K562 (cell line): ENCODE data around the gene SMIM35. TPM values are rescaled to one million over a fixed set of nuclear protein-coding genes. Genes with fewer than 3 reads are reported as not detected.

Source experiments
- ATAC-seq: fragments of 200-7000 bp; cut with Tn5 transposase; 3 replicates; pipeline ENCODE4 v1.9.1; 2020; ENCODE audit warnings: moderate library complexity
- BruUV-seq: library from RNA; stranded (reverse); fragments of 400-500 nt; replicated peaks from 2 replicates; lab custom pipeline; 2021; lab: Mats Ljungman, UMichigan
- CTCF ChIA-PET: fragments of 300-600 bp; formaldehyde crosslinking; extraction: SDS; loops from one replicate; lab custom pipeline; 2021; ENCODE audit warnings: low intra/inter-chr PET ratio; lab: Yijun Ruan, JAX
- POLR2A ChIA-PET: fragments of 300-600, 350-650 bp; sonication (Branson Sonifier 250); formaldehyde crosslinking; extraction: SDS; loops from one replicate; lab custom pipeline; 2021; ENCODE audit warnings: antibody characterized with exemption, inconsistent platforms; lab: Yijun Ruan, JAX
- DNase-seq, 4 experiments: peaks; one replicate each; pipeline versions ENCODE4 v3.0.0 to v3.0.0-alpha.2; 2011 to 2018; ENCODE audit warnings: low spot score in 3 of 4, mixed read lengths in 3 of 4; ENCODE audit errors: extremely low read depth in 1 of 4
- FAIRE-seq: peaks from 2 replicates; lab custom pipeline; 2011; peaks lifted over from hg19 to GRCh38; lab: Jason Lieb, UNC
- H2AFZ ChIP-seq: 2 replicates; pipeline ENCODE4 v1.6.0; 2011; ENCODE audit warnings: low read depth, low read length, control low read depth, inconsistent platforms
- H3K27ac ChIP-seq: fragments of 200-600 bp; 3 replicates; pipeline ENCODE4 v1.8.0; 2011; ENCODE audit warnings: low read depth, mild to moderate bottlenecking, control low read depth, inconsistent platforms, low read length, moderate library complexity, mixed read lengths; ENCODE audit errors: extremely low read depth
- H3K27me3 ChIP-seq, 2 experiments: fragments of 300-600 bp in 1 of 2; 2 replicates in 1 of 2; 3 replicates in 1 of 2; pipeline versions ENCODE4 v1.6.0 to v1.8.0; 2011; ENCODE audit warnings: inconsistent platforms in 2 of 2, low read length in 2 of 2, mild to moderate bottlenecking in 1 of 2, mixed read lengths in 1 of 2, moderate library complexity in 1 of 2; ENCODE audit not compliant: control insufficient read depth in 2 of 2, insufficient read depth in 2 of 2
- H3K36me3 ChIP-seq: fragments of 300-600 bp; 3 replicates; pipeline ENCODE4 v1.8.0; 2011; ENCODE audit warnings: mild to moderate bottlenecking, low read length, inconsistent platforms; ENCODE audit not compliant: control insufficient read depth, insufficient read depth
- H3K4me1 ChIP-seq, 2 experiments: fragments of 200-600 bp in 1 of 2; replicated peaks in 1 of 2; 2 replicates in 1 of 2; 3 replicates in 1 of 2; pipeline versions ENCODE4 v1.5.1 to v1.8.0; 2011; ENCODE audit warnings: inconsistent platforms in 2 of 2, low read length in 2 of 2, mild to moderate bottlenecking in 1 of 2, mixed read lengths in 1 of 2, moderate library complexity in 1 of 2; ENCODE audit not compliant: control insufficient read depth in 2 of 2, insufficient read depth in 2 of 2
- H3K4me2 ChIP-seq: 2 replicates; pipeline ENCODE4 v1.6.1; 2011; ENCODE audit warnings: low read length, control low read depth, inconsistent platforms, mixed read lengths; ENCODE audit not compliant: insufficient read depth
- H3K4me3 ChIP-seq: fragments of 200-600 bp; sonication (generic), shearing (Covaris generic); 2 replicates; pipeline ENCODE4 v1.5.1; 2016; ENCODE audit warnings: control low read depth, inconsistent platforms
- H3K79me2 ChIP-seq: fragments of 200-600 bp; 3 replicates; pipeline ENCODE4 v1.8.0; 2011; ENCODE audit warnings: low read length, inconsistent platforms; ENCODE audit not compliant: control insufficient read depth, insufficient read depth
- H3K9ac ChIP-seq, 2 experiments: 2 replicates each; pipeline versions ENCODE4 v1.6.0 to v1.6.1; 2011; ENCODE audit warnings: low read depth in 2 of 2, low read length in 2 of 2, control low read depth in 1 of 2, inconsistent platforms in 1 of 2, mild to moderate bottlenecking in 1 of 2, mixed read lengths in 1 of 2; ENCODE audit not compliant: insufficient read depth in 1 of 2
- H3K9me1 ChIP-seq: one replicate; pipeline ENCODE4 v1.6.0; 2011; ENCODE audit warnings: inconsistent platforms, mild to moderate bottlenecking, low read length, moderate library complexity; ENCODE audit not compliant: control insufficient read depth, insufficient read depth
- H3K9me3 ChIP-seq: replicated peaks from 2 replicates; pipeline ENCODE4 v1.5.1; 2011; ENCODE audit warnings: low read depth, low read length, inconsistent platforms; ENCODE audit not compliant: control insufficient read depth, insufficient read depth
- H4K20me1 ChIP-seq: replicated peaks from 2 replicates; pipeline ENCODE4 v1.6.1; 2011; ENCODE audit warnings: low read length, inconsistent platforms, mixed read lengths; ENCODE audit not compliant: control insufficient read depth, insufficient read depth
- CAMTA2 ChIP-seq: fragments of 250-450 bp; sonication (Bioruptor Pico); conservative IDR thresholded peaks from 2 replicates; pipeline ENCODE4 v1.5.1; 2022
- FOXK1 ChIP-seq: sonication (generic); formaldehyde crosslinking; IDR thresholded peaks from 2 replicates; pipeline ENCODE4 v1.8.0; 2022; ENCODE audit warnings: missing genetic modification reagents, mild to moderate bottlenecking, borderline replicate concordance
- MED1 ChIP-seq: sonication (generic); formaldehyde crosslinking; IDR thresholded peaks from 2 replicates; pipeline ENCODE4 v1.8.1; 2023; ENCODE audit warnings: missing genetic modification reagents, borderline replicate concordance
- SMAD2 ChIP-seq: fragments of 150-350 bp; IDR thresholded peaks from 2 replicates; pipeline ENCODE4 v1.6.1; 2014; ENCODE audit warnings: low read depth, mild to moderate bottlenecking, low read length
- SRSF1 ChIP-seq: fragments of 200-400 bp; formaldehyde crosslinking; IDR thresholded peaks from 2 replicates; pipeline ENCODE4 v1.6.1; 2017; ENCODE audit warnings: mild to moderate bottlenecking, low read depth, low read length, moderate library complexity
- TARDBP ChIP-seq: fragments of 450-650 bp; IDR thresholded peaks from 2 replicates; pipeline ENCODE4 v1.6.1; 2016
- TSC22D4 ChIP-seq: fragments of 450-650 bp; IDR thresholded peaks from 2 replicates; pipeline ENCODE4 v1.6.1; 2016; ENCODE audit warnings: missing genetic modification characterization, missing biosample characterization, control low read depth
- U2AF1 ChIP-seq: fragments of 200-400 bp; formaldehyde crosslinking; optimal IDR thresholded peaks from 2 replicates; pipeline ENCODE3; 2017; ENCODE audit warnings: mild to moderate bottlenecking, low read depth, low read length, moderate library complexity
- ZKSCAN3 ChIP-seq: fragments of 250-450 bp; sonication (Bioruptor Pico); IDR thresholded peaks from 2 replicates; pipeline ENCODE4 v1.4.0; 2020
- ZNF133 ChIP-seq: fragments of 250-450 bp; sonication (Bioruptor Pico); IDR thresholded peaks from 2 replicates; pipeline ENCODE4 v1.4.0; 2020; ENCODE audit warnings: mild to moderate bottlenecking
- ZNF445 ChIP-seq: fragments of 250-450 bp; sonication (Bioruptor Pico); IDR thresholded peaks from 2 replicates; pipeline ENCODE4 v1.4.0; 2020; ENCODE audit warnings: low read depth, mild to moderate bottlenecking, moderate library complexity
- WGBS: fragments of 100-300 bp; shearing (Covaris generic); methylation state at CpG from one replicate; pipeline ENCODE4 v1.1.6; 2016; ENCODE audit warnings: low coverage, mixed read lengths; ENCODE audit not compliant: insufficient coverage; ENCODE audit errors: missing lambda C conversion rate; 5-methylcytosine and 5-hydroxymethylcytosine counted together
- in situ Hi-C: fragments of 300-500 bp; cut with MboI; formaldehyde crosslinking; loops from 4 replicates; pipeline ENCODE4 v1.15.0; 2018; ENCODE audit warnings: inconsistent platforms, mixed read lengths
- intact Hi-C: fragments of 100-400 bp; cut with micrococcal nuclease; formaldehyde crosslinking; loops from 2 replicates; pipeline ENCODE4 v1.14.2; 2022
- polyA plus RNA-seq, 8 experiments: library from polyadenylated mRNA; depleted of rRNA in 4 of 8; stranded (reverse) in 5 of 8; unstranded in 3 of 8; fragments of >200 nt; fragmentation: Nextera tagmentation in 2 of 8; fragmentation: Illumina TruSeq in 1 of 8; extraction: Ambion mirVana in 2 of 8; extraction: Trizol in 1 of 8; gene quantifications; 2 replicates each; pipeline versions ENCODE4 v1.2.1 to v1.2.3, GENCODE V29; 2011 to 2014; ENCODE audit warnings: inconsistent platforms in 1 of 8, missing spikeins in 1 of 8
- total RNA-seq, 7 experiments: library from RNA; depleted of rRNA in 6 of 7; stranded (reverse); fragments of >200 nt in 6 of 7; fragmentation: Illumina TruSeq in 2 of 7; extraction: Trizol in 2 of 7; gene quantifications; 2 replicates each; pipeline versions ENCODE4 v1.2.1 to v1.2.3, GENCODE V29; 2011 to 2021; ENCODE audit warnings: low replicate concordance in 1 of 7
- TF ChIP-seq, protein P1 (sequence below): fragments of 450-650 bp; formaldehyde crosslinking; IDR thresholded peaks from 2 replicates; pipeline ENCODE4 v1.4.0; 2020; ENCODE audit warnings: mild to moderate bottlenecking, moderate library complexity
- TF ChIP-seq, protein P2 (sequence below): fragments of 250-450 bp; sonication (Bioruptor Pico); IDR thresholded peaks from 2 replicates; pipeline ENCODE4 v1.4.0; 2020; ENCODE audit warnings: mild to moderate bottlenecking

SMIM35 gene
- total and polyA plus RNA-seq, 9 of the 15 experiments (the other 6 are each of a cell fraction or from before 2014, with no cell fraction given), result 0.03 TPM; not detected in 7

DNA sequence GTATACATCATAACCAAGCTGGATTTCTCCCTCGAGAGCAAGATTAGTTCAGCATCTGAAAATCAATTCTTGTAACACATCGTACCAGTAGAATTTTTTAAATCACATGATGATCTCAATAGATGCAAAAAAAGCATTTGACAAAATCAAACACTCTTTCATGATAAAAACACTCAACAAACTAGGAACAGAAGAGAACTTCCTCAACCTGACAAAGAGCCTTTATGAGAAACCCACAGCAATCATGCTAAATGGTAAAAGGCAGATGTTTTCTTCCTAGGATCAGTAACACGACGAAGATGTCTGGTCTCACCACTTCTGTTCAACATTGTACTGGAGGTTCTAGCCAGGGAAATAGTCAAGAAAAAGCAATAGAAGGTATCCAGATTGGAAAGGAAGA is 44.0 kb downstream of the SMIM35 start:
- in situ Hi-C loops, result no loop called here
- H4K20me1 ChIP-seq, result no peaks in the 10 kb centered on the region
- H3K9me3 ChIP-seq, result no peaks in the 10 kb centered on the region
- no peak overlapping the region for H3K4me3 ChIP-seq
- H3K4me1 ChIP-seq, result peaks cover 0 to 9% of the 10 kb centered on the region in 2 experiments; a peak in 2 of 5 replicates
- POLR2A ChIA-PET, result interaction anchor here (0.5 kb wide), 1 partner anchor 96 kb away, joined by 3 read pairs; no protein-coding TSS in a partner anchor
- no peak overlapping the region for H3K9ac ChIP-seq
- DNase-seq (no peak), FAIRE-seq (peak; percentile 56), ATAC-seq (no peak)
- H3K4me2 ChIP-seq, result no peak overlapping the region
- BruUV-seq, result no TSS peak
- WGBS, result 48% methylated on average over 4 of the region's 4 CpGs
- no peaks in the 10 kb centered on the region for H3K27me3 ChIP-seq
- CTCF ChIA-PET, result no interaction called here
- no peak overlapping the region; the same call in 1 of the 2 replicates for H2AFZ ChIP-seq
- no peak overlapping the region for H3K27ac ChIP-seq
- intact Hi-C loops, result no loop called here
- no peaks in the 10 kb centered on the region for H3K79me2 ChIP-seq
- no peaks in the 10 kb centered on the region for H3K9me1 ChIP-seq
- no peaks in the 10 kb centered on the region for H3K36me3 ChIP-seq
- TF ChIP-seq SRSF1 (no peak), SMAD2 (no peak), ZNF133 (no peak), ZKSCAN3 (CRISPR knock-in tag) (no peak), FOXK1 (CRISPR knock-in tag) (no peak), CAMTA2 (CRISPR knock-in tag) (no peak), ZNF445 (no peak), U2AF1 (no peak), TARDBP (no peak), MED1 (CRISPR knock-in tag) (no peak), TSC22D4 (tag) (no peak)
- TF ChIP-seq, protein P1, sequence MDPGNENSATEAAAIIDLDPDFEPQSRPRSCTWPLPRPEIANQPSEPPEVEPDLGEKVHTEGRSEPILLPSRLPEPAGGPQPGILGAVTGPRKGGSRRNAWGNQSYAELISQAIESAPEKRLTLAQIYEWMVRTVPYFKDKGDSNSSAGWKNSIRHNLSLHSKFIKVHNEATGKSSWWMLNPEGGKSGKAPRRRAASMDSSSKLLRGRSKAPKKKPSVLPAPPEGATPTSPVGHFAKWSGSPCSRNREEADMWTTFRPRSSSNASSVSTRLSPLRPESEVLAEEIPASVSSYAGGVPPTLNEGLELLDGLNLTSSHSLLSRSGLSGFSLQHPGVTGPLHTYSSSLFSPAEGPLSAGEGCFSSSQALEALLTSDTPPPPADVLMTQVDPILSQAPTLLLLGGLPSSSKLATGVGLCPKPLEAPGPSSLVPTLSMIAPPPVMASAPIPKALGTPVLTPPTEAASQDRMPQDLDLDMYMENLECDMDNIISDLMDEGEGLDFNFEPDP, result no peak
- TF ChIP-seq, protein P2, sequence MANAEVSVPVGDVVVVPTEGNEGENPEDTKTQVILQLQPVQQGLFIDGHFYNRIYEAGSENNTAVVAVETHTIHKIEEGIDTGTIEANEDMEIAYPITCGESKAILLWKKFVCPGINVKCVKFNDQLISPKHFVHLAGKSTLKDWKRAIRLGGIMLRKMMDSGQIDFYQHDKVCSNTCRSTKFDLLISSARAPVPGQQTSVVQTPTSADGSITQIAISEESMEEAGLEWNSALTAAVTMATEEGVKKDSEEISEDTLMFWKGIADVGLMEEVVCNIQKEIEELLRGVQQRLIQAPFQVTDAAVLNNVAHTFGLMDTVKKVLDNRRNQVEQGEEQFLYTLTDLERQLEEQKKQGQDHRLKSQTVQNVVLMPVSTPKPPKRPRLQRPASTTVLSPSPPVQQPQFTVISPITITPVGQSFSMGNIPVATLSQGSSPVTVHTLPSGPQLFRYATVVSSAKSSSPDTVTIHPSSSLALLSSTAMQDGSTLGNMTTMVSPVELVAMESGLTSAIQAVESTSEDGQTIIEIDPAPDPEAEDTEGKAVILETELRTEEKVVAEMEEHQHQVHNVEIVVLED (CRISPR knock-in tag), result no peak
